GM23248 (cell line): ENCODE data around the gene PLCB1.

Experiments used
- EZH2 ChIP-seq: fragments of 200-600 bp; sonication (generic); IDR thresholded peaks from 2 replicates; pipeline ENCODE4 v1.6.1; 2018; ENCODE audit warnings: antibody characterized with exemption, mild to moderate bottlenecking; ENCODE audit not compliant: insufficient read depth, poor library complexity, severe bottlenecking
- EZH2phosphoT487 ChIP-seq: fragments of 200-600 bp; sonication (generic); IDR thresholded peaks from 2 replicates; pipeline ENCODE4 v1.6.1; 2018; ENCODE audit warnings: antibody characterized with exemption, moderate library complexity, mild to moderate bottlenecking, low read depth; ENCODE audit not compliant: insufficient read depth

DNA sequence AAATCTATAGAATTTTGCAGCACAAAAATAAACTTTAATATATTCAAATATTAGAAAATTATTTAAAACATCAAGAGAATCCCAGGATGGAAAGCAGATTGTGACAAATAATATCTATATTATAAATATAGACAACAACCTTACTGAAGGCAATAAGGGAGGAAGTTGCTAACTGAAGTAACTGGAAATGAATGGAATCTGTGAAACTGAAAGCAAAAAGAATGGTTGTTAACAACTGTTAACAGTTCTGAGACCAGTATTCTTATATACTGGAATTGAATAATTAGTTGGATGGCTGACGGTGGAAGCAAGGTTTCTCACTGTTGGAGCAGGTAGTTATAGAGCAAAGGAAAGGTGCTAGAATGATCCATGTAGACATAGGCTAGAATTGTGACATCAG lies 220.4 kb downstream of the PLCB1 start:
- TF ChIP-seq EZH2 (no peak), EZH2phosphoT487 (no peak)
